ENCODE data around the gene EDEM2. TPM values are rescaled to one million over a fixed set of nuclear protein-coding genes. Genes with fewer than 3 reads are reported as not detected.
A peak's percentile ranks its signal among the peaks of the same experiment; 100 is the strongest.

Gene EDEM2
- total and polyA plus RNA-seq, 2 of the 13 experiments (the other 11 are each of a cell fraction or from before 2014, with no cell fraction given): 33.1 to 46.9 TPM

GRCh38 chr20:35146920-35147574, at the start of gene EDEM2 (continued):
- TF ChIP-seq ZNF691 (CRISPR knock-in tag; IDR thresholded peaks at IDR 0.05; ENCODE audit: borderline replicate concordance, low read depth) (peak; percentile 83; the same call in 1 of the 2 replicates), HMGA1 (CRISPR knock-in tag; conservative IDR thresholded peaks at IDR 0.05) (no peak), CSRNP2 (CRISPR knock-in tag; conservative IDR thresholded peaks at IDR 0.05; ENCODE audit: low read depth) (no peak), ZNF230 (CRISPR knock-in tag; IDR thresholded peaks at IDR 0.05) (peak; percentile 88; the same call in 1 of the 2 replicates), MEF2D (CRISPR knock-in tag; IDR thresholded peaks at IDR 0.05) (peak; percentile 87; the same call in 1 of the 2 replicates), GTF2F1 (IDR thresholded peaks at IDR 0.05; ENCODE audit: low read length) (no peak; the same call in 1 of the 2 replicates), AHDC1 (CRISPR knock-in tag; IDR thresholded peaks at IDR 0.05; ENCODE audit: borderline replicate concordance) (no peak), ESRRA (CRISPR knock-in tag; IDR thresholded peaks at IDR 0.05; ENCODE audit: low read depth) (peak; percentile 89), KDM5A (IDR thresholded peaks at IDR 0.05; ENCODE audit: borderline replicate concordance, low read length) (peak; percentile 54; the same call in 1 of the 2 replicates), CAMTA2 (CRISPR knock-in tag; IDR thresholded peaks at IDR 0.05; ENCODE audit: borderline replicate concordance) (no peak; the same call in 1 of the 2 replicates), SMYD3 (CRISPR knock-in tag; IDR thresholded peaks at IDR 0.05) (peak; percentile 88; the same call in 1 of the 2 replicates), CREB1 (IDR thresholded peaks at IDR 0.05) (peak; percentile 48; the same call in 1 of the 2 replicates), CREB1 (CRISPR knock-in tag; IDR thresholded peaks at IDR 0.05) (peak; percentile 83), ATF7-NPFF (CRISPR knock-in tag; IDR thresholded peaks at IDR 0.05; ENCODE audit: low read depth) (peak; percentile 80), PAWR (CRISPR knock-in tag; IDR thresholded peaks at IDR 0.05; ENCODE audit: borderline replicate concordance) (peak; percentile 45; the same call in 1 of the 2 replicates), RFXAP (CRISPR knock-in tag; IDR thresholded peaks at IDR 0.05; ENCODE audit: borderline replicate concordance) (peak; percentile 93; the same call in 1 of the 2 replicates), U2AF1 (optimal IDR thresholded peaks at IDR 0.05; ENCODE audit: low read depth, low read length) (no peak), ZNF747 (CRISPR knock-in tag; IDR thresholded peaks at IDR 0.05; ENCODE audit: borderline replicate concordance) (peak; percentile 90), SIN3A (IDR thresholded peaks at IDR 0.05; ENCODE audit: borderline replicate concordance, low read depth, low read length) (peak; percentile 95)

All from HepG2 (cell line).